KBM-7 (cell line): ENCODE data around the gene ATAD3B.
"Not testable (repeated sequence)": the region's sequence is repeated elsewhere in the genome, so short reads cannot be mapped to it uniquely, and the experiment has no call there.

Experiments used
- DNase-seq: peaks from one replicate; pipeline ENCODE4 v3.0.0-alpha.2; 2015
- in situ Hi-C: fragments of 300-500 bp; cut with MboI; formaldehyde crosslinking; loops from 2 replicates; pipeline ENCODE4 v1.14.3; 2020; ENCODE audit warnings: low sequenced_read_pairs, low pct_unique_long_range_greater_than_20kb, mixed read lengths

The ATAD3B gene

DNA sequence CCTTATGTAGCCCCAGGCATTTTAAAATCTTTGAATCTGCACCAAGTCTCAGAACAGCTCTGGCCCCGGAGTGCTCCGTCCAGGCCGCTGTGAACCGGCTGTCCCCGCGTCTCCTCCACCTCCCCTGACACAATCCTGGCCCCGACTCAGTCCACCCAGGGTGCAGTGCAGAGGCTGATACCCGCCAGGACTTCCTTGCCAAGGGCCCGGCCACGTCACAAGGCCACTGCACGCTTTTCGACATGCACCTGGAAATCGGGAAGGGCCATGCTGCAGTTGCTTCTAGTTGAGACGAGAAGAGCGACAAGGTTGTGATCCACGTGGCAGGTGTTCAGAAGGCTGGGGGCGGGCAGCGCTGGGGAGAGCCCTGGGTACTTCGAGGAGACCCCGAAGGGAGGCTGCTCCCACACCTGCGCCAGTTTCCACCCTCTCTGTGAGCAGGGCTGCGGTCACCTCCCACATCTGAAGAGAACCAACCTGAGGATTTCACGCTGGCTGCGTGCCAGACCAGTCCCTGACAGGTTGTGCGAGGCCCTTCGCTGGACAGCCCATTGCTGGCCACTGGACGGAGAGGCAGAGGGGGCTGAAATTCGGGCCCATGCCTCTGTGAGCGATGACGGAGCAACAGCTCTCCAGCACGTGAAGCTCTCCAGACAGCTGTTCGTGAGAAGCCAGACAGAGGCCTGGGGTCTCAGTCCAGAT, 29.3 kb upstream of the ATAD3B start:
- in situ Hi-C loops, result no loop called here
- no peak for DNase-seq

DNA sequence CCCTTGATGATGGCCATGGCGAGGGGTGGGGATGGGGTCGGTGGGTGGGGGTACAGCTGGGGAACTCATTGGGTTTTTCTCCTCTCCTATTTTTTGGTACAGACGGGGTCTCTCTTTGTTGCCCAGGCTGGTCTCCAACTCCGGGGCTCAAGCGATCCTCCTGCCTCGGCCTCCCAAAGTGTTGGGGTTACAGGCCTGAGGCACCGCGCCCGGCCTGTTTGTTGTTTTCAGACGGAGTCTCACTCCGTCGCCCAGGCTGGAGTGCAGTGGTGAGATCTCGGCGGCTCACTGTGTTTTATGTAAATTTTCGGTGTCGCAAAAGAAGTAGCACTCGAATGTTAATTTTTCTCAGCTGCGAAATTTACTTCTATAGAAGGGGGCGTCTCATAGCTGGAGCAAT, 24.9 kb upstream of the ATAD3B start:
- DNase-seq, in situ Hi-C loops: not testable (repeated sequence)

- DNase-seq, result no peak
- in situ Hi-C loops, result no loop called here
Observed at GRCh38 chr1:1449099-1449739, 22.3 kb upstream of the ATAD3B start, which contains the start of gene ATAD3C. Gene ATAD3C, plus strand, starts transcription at chr1:1449689. Its CDS starts 995 bp downstream, at chr1:1450684.

DNA sequence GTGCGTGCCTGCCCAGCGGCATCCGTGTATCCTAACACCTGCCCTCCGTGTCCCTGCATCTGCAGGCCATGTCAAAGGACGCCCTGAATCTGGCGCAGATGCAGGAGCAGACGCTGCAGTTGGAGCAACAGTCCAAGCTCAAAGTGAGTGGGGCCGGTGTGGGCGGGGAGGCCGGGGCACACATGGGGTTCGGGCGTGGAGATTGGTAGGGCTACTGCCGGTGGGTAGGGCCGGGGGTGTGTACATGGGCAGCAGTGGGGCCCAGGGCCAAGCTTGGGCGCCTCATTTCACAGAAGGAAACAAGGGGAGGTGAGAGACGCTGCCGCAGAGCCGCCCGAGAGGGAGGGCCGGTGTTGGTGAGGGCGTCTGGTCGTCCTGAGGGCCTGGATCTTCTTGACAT, 20.9 kb upstream of the ATAD3B start:
- in situ Hi-C loops, result not testable (repeated sequence)

GRCh38 chr1:1451696-1452364, 19.7 kb upstream of the ATAD3B start:
- DNase-seq, result no peak
- in situ Hi-C loops, result no loop called here

More for the DNA sequence above, 20.9 kb upstream of the ATAD3B start:
- DNase-seq, result not testable (repeated sequence)

- in situ Hi-C loops, DNase-seq: not testable (repeated sequence)
Observed at GRCh38 chr1:1452365-1452739, 19.2 kb upstream of the ATAD3B start.

GRCh38 chr1:1452882-1453281, 18.7 kb upstream of the ATAD3B start:
- in situ Hi-C loops, result no loop called here
- DNase-seq, result no peak

DNA sequence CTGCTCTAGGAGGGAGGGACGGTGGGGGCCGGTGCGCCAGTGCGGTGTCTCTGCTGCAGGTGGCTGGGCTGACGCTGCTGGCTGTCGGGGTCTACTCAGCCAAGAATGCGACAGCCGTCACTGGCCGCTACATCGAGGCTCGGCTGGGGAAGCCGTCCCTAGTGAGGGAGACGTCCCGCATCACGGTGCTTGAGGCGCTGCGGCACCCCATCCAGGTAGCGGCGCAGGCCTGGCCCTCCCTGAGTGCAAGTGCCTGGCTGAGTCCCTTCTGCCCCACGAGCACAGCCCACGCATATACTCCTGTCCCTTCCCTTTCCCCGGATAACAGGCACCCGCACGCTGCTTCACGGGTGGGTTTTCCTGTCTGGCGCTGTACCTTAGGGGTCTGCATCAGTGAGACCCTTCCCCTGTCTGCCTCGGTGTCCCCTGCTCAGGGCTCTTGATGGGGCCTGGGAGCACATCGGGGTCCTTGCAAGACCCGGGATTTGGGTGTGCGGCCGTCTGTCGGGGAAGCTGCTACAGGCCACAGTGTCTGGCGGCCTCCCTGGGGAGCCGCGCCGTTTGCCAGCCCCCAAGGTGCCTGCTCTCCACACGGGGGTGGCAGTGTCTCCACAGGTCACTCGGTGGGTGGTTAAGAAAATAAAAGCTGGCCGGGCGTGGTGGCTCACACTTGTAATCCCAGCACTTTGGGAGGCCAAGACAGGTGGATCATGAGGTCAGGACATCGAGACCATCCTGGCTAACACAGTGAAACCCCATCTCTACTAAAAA, 17.1 kb upstream of the ATAD3B start:
- in situ Hi-C loops, DNase-seq: not testable (repeated sequence)

- in situ Hi-C loops, result no loop called here
Observed at GRCh38 chr1:1455366-1455884, 16.1 kb upstream of the ATAD3B start.

DNA sequence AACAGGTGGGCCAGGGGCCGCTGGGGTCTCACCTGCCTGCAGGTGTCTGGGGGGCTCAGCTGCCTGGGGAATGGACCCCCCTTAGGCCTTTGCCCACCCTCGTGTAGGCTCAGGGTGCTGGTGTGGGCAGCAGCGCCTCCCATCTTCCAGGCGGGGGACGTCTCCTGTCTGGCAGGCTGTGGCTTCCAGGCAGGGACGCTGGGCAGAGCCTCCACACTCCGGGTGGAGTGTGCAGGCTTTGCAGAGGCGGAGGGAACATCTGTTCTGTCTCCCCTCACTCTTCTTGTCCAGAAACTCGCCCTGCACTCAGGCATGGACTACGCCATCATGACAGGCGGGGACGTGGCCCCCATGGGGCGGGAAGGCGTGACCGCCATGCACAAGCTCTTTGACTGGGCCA, 15.6 kb upstream of the ATAD3B start:
- in situ Hi-C loops, DNase-seq: not testable (repeated sequence)

More at GRCh38 chr1:1455366-1455884, 16.1 kb upstream of the ATAD3B start:
- no peak for DNase-seq

- DNase-seq, in situ Hi-C loops: not testable (repeated sequence)
Observed at GRCh38 chr1:1456683-1457255, 14.8 kb upstream of the ATAD3B start.

GRCh38 chr1:1459156-1459555, 12.4 kb upstream of the ATAD3B start:
- in situ Hi-C loops, DNase-seq: not testable (repeated sequence)

DNA sequence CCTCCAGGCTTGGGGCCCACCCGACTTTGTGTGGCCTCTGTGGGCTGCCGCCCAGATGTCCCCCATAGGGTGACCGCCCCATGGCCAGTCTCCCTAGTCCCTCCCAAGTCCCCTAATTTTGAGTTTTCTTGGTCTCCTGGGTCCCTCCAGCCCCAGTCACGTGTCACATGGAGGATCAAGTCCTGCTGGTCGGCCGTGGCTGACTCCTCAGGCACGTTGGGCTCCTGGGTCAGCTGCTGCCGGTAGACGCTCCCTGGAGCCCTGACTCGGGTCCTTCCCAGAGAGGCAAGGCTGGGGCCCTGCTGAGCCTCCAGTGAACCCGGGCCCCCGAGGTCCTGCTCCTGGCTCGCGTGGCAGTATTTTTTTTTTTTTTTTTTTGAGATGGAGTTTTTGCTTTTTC, 11.9 kb upstream of the ATAD3B start:
- in situ Hi-C loops, DNase-seq: not testable (repeated sequence)

DNA sequence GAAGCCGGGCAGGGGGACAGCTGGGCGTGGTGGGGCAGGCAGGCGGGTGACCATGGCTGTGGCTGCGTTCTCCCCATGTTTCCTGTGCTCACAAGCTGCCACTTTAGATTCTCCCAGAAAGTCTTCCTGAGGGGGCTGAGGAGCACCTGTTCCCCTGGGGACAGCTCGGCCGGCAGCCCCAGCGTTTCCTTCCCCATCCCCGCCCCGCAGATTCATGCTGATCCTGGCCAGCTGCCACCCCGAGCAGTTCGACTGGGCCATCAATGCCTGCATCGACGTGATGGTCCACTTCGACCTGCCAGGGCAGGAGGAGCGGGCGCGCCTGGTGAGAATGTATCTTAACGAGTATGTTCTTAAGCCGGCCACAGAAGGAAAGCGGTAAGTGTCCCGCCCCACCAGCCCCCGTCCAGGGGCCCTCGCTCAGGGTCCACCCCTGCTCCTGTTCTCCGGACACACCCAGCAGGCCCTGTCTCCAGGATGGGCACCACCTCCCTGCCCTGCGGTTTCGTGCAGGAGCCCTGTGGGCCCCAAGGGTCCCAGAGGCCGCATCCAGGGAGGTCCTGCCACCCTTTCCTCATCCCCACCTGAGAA, 10.9 kb upstream of the ATAD3B start:
- in situ Hi-C loops, result no loop called here
- no peak for DNase-seq

DNA sequence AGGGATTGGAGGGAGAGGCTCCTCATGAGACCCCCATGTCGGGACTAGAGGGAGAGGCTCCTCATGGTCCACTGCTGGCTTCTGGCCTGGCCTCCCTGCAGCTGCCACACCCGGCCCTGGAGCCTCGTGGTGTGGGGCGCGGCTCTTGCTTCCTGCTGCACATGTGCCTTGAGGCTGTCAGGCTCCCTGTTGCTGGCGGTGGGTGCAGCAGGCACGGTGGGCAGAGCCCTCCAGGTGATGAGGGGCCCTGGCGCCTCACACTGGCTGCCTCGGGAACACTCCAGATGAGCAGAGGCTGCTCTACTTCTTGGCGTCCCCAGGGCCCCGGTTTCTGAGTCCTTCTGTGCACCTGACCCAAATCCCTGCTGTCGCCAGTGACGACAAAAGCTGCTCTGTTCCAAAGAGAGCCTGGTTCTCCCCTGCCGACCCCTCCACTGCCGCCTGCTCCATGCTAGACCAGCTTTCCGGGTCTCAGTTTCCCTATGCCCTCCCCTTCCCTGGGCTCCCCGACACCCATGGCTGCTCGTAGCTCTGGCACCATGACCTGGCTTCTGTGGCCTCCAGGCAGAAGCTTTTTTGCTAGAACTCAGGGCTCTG, 9.7 kb upstream of the ATAD3B start:
- in situ Hi-C loops, result no loop called here
- DNase-seq, result no peak

DNA sequence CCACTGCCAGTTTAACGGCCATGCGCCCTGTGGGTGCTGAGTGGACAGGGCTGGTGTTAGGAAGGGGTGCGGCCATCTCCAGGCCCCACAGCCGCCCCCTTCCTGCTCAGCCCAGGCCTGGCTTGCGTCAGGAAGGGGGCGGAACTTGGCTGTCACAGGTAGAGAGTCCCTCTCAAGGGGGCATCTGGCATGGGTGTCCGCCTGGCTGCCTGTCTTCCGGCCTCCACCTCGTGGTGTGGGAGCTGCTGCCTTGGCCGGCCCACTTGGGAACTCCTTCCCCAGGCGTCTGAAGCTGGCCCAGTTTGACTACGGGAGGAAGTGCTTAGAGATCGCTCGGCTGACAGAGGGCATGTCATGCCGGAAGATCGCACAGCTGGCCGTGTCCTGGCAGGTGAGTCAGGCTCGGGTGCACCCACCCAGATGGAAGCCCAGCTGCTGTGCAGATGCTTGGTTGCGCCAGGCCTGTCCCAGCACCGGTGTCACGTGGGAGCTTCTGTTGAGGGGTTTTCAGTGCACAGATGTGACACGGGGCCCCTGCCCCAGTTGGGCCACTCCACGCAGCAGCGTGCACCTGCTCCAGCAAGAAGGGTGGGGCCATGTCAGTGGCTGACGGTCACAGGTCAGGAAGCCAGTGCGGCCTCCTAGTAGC, 9.1 kb upstream of the ATAD3B start:
- no peak for DNase-seq
- in situ Hi-C loops, result no loop called here

GRCh38 chr1:1463312-1463711, 8.3 kb upstream of the ATAD3B start:
- in situ Hi-C loops, result no loop called here
- DNase-seq, result no peak
